Measurements from ENCODE around the gene RNASEH2C.

- TF ChIP-seq POLR2A (IDR thresholded peaks at IDR 0.05) (no peak), CTCF (IDR thresholded peaks at IDR 0.05) (no peak)
Measured at GRCh38 chr11:65739022-65739421, 18.4 kb upstream of the RNASEH2C start.
